B cell (primary cell): ENCODE measurements around the gene RPTOR. TPM values are rescaled to one million over a fixed set of nuclear protein-coding genes. Genes with fewer than 3 reads are reported as not detected.

ENCODE experiments used
- ATAC-seq: fragments of 200-7000 bp; cut with Tn5 transposase; one replicate; pipeline ENCODE4 v1.10.0; 2021; ENCODE audit warnings: low read depth, mild to moderate bottlenecking, moderate number of reproducible peaks, moderate library complexity
- CTCF ChIA-PET: fragments of 350-600 bp; sonication (Branson Sonifier 250); formaldehyde crosslinking; loops from one replicate; lab custom pipeline; 2021; ENCODE audit warnings: antibody characterized with exemption, inconsistent platforms; lab: Charles Lee
- POLR2A ChIA-PET: fragments of 350-600 bp; sonication (Branson Sonifier 250); formaldehyde crosslinking; loops from one replicate; lab custom pipeline; 2021; ENCODE audit warnings: antibody characterized with exemption; lab: Charles Lee
- DNase-seq: peaks from one replicate; pipeline ENCODE4 v3.0.0; 2013
- H2AFZ ChIP-seq: 2 replicates; pipeline ENCODE4 v1.6.1; 2012; ENCODE audit warnings: mild to moderate bottlenecking, low read depth, low read length; ENCODE audit not compliant: insufficient read depth, poor library complexity, severe bottlenecking
- H3K27ac ChIP-seq, 2 donors: 1 replicate in 1 of 2; 2 replicates in 1 of 2; pipeline ENCODE4 v1.5.1; 2012 to 2013; ENCODE audit warnings: low read length in 2 of 2, mild to moderate bottlenecking in 2 of 2, moderate library complexity in 1 of 2
- H3K27me3 ChIP-seq, 4 experiments: fragments of 200-600 bp in 1 of 4; sonication (generic) in 1 of 4; replicated peaks in 1 of 4; 1 replicate in 2 of 4; 2 replicates in 2 of 4; pipeline versions ENCODE4 v1.6.1 to v1.7.0; 2013 to 2016; ENCODE audit warnings: low read length in 3 of 4, mild to moderate bottlenecking in 2 of 4, mixed read lengths in 1 of 4, moderate library complexity in 1 of 4; ENCODE audit not compliant: insufficient read depth in 4 of 4, control insufficient read depth in 3 of 4; ENCODE audit errors: control extremely low read depth in 1 of 4
- H3K36me3 ChIP-seq, 2 experiments: replicated peaks in 1 of 2; 1 replicate in 1 of 2; 2 replicates in 1 of 2; pipeline versions ENCODE4 v1.6.1 to v1.7.1; 2013; ENCODE audit warnings: low read length in 1 of 2; ENCODE audit not compliant: insufficient read depth in 2 of 2, control insufficient read depth in 1 of 2; ENCODE audit errors: control extremely low read depth in 1 of 2, extremely low read depth in 1 of 2
- H3K4me1 ChIP-seq, 2 donors: fragments of 200-600 bp in 1 of 2; sonication (generic) in 1 of 2; 1 replicate in 1 of 2; 2 replicates in 1 of 2; pipeline versions ENCODE4 v1.5.1 to v1.6.1; 2013 to 2017; ENCODE audit warnings: low read length in 2 of 2; ENCODE audit not compliant: control insufficient read depth in 2 of 2, insufficient read depth in 2 of 2
- H3K4me2 ChIP-seq: replicated peaks from 2 replicates; pipeline ENCODE3; 2012; ENCODE audit warnings: mild to moderate bottlenecking, low read depth, low read length; ENCODE audit not compliant: poor library complexity, severe bottlenecking
- H3K4me3 ChIP-seq, 5 experiments: fragments of 200-600 bp in 1 of 5; sonication (generic) in 1 of 5; 1 replicate in 3 of 5; 2 replicates in 2 of 5; pipeline versions ENCODE4 v1.5.1 to v1.7.0; 2011 to 2016; ENCODE audit warnings: low read length in 4 of 5, mild to moderate bottlenecking in 4 of 5, low read depth in 2 of 5, control low read depth in 1 of 5, moderate library complexity in 1 of 5; ENCODE audit not compliant: insufficient read depth in 1 of 5; ENCODE audit errors: control extremely low read depth in 1 of 5, extremely low read depth in 1 of 5
- H3K79me2 ChIP-seq: fragments of 200-600 bp; sonication (generic); one replicate; pipeline ENCODE4 v1.6.0; 2016; ENCODE audit warnings: low read length; ENCODE audit not compliant: control insufficient read depth, insufficient read depth
- H3K9ac ChIP-seq: fragments of 200-600 bp; sonication (generic); 2 replicates; pipeline ENCODE4 v1.6.1; 2017; ENCODE audit warnings: mild to moderate bottlenecking, low read length, moderate library complexity
- H3K9me3 ChIP-seq, 3 donors: one replicate each; pipeline versions ENCODE4 v1.6.1 to v1.7.1; 2013; ENCODE audit warnings: low read length in 2 of 3; ENCODE audit not compliant: control insufficient read depth in 2 of 3, insufficient read depth in 1 of 3; ENCODE audit errors: control extremely low read depth in 1 of 3
- H4K20me1 ChIP-seq: 2 replicates; pipeline ENCODE4 v1.6.0; 2012; ENCODE audit warnings: mild to moderate bottlenecking, low read length; ENCODE audit not compliant: insufficient read depth, control insufficient read depth, poor library complexity, severe bottlenecking
- H3K27ac Mint-ChIP-seq: one replicate; pipeline ENCODE4 v1.8.0; 2021; ENCODE audit warnings: mixed read lengths
- H3K27me3 Mint-ChIP-seq: one replicate; pipeline ENCODE4 v1.8.0; 2021; ENCODE audit warnings: mixed read lengths
- H3K4me1 Mint-ChIP-seq: one replicate; pipeline ENCODE4 v1.8.0; 2021; ENCODE audit warnings: mixed read lengths
- H3K4me3 Mint-ChIP-seq: one replicate; pipeline ENCODE4 v1.8.0; 2021; ENCODE audit warnings: mixed read lengths
- H3K9me3 Mint-ChIP-seq: one replicate; pipeline ENCODE4 v1.8.0; 2022; ENCODE audit warnings: mixed read lengths; ENCODE audit not compliant: insufficient read depth
- EZH2 ChIP-seq: IDR thresholded peaks from 2 replicates; pipeline ENCODE4 v1.6.1; 2012; ENCODE audit warnings: borderline replicate concordance, low read depth, mild to moderate bottlenecking, moderate library complexity, low read length; ENCODE audit not compliant: insufficient read depth, poor library complexity, severe bottlenecking
- WGBS: methylation state at CpG from one replicate; pipeline ENCODE4 v1.1.5; 2013; ENCODE audit warnings: missing lambda C conversion rate; ENCODE audit not compliant: insufficient coverage; 5-methylcytosine and 5-hydroxymethylcytosine counted together
- intact Hi-C: fragments of 100-400 bp; cut with micrococcal nuclease; formaldehyde crosslinking; loops from one replicate; pipeline ENCODE4 v1.10.0; 2022
- polyA plus RNA-seq: library from polyadenylated mRNA; depleted of rRNA; stranded (reverse); fragments of >200 nt; gene quantifications from 2 replicates; pipeline ENCODE4 v1.2.3, GENCODE V29; 2012
- total RNA-seq, 2 donors: library from RNA; stranded (reverse); fragments of 120-200 nt in 1 of 2; gene quantifications; 1 replicate in 1 of 2; 2 replicates in 1 of 2; pipeline versions ENCODE4 v1.2.3 to v1.2.4, GENCODE V29; 2013 to 2022
- TF ChIP-seq, protein P1 (sequence below): fragments of 200-600 bp; IDR thresholded peaks from one replicate; pipeline ENCODE4 v1.8.0; 2022; ENCODE audit warnings: antibody characterized with exemption, mild to moderate bottlenecking

Gene RPTOR
- total and polyA plus RNA-seq, 2 donors (not counting 1 experiment from before 2014, with no cell fraction given) = 13.4 to 58.8 TPM

DNA sequence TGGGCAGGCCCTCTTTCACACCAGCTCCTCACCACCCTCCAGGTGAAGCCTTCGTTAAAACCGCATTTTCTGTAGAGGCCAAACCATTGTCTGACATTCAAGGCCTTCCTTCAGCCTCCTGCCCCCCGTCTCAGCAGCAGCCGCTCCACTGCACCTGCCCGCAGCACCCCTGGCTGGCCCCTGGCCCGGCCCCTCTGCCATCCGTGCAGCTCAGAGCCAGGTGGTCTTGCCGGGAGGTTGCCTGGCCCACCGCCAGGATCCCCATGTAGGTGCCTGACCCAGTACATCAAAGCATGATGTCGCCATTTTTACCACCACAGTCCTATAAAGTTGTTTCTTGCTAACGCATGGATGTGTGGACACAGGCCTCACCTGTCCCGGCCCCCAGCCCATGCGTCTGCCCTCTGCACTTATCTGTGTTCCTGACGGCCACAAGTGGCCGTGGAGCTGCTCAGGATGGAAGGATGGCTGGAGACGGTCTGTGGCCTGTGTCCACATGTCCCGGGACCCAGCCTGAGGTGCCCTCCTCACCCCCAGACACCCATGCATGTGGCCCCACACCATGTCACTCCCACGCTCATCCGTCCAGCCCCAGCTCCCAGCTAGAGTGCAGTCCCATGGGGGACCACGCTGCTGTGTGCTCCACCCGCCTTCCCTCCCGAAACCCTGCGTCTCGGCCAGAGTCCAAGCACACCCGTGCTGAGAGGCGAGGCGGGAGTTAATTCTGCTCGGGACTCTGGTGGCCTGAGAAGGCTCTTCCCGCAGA, 357.7 kb downstream of the RPTOR start:
- no peaks in the 10 kb centered on the region for H3K9me3 ChIP-seq
- Mint-ChIP-seq H3K4me1 (peaks cover 22% of the 10 kb centered on the region), H3K9me3 (no peaks in the 10 kb centered on the region), H3K27ac (peak overlapping the region; percentile 76), H3K27me3 (no peaks in the 10 kb centered on the region), H3K4me3 (peak overlapping the region; percentile 9)
- intact Hi-C loops = no loop called here
- 96% methylated on average over 29 of the region's 29 CpGs for WGBS
- ChIA-PET POLR2A (no interaction called here), CTCF (interaction anchor here (1.0 kb wide), 1 partner anchor 327 kb away, joined by 3 read pairs; no protein-coding TSS in a partner anchor)
- ATAC-seq (no peak), DNase-seq (no peak)
- no peaks in the 10 kb centered on the region for H3K27me3 ChIP-seq
- peak overlapping the region; percentile 51 for H3K4me2 ChIP-seq
- TF ChIP-seq, protein P1, sequence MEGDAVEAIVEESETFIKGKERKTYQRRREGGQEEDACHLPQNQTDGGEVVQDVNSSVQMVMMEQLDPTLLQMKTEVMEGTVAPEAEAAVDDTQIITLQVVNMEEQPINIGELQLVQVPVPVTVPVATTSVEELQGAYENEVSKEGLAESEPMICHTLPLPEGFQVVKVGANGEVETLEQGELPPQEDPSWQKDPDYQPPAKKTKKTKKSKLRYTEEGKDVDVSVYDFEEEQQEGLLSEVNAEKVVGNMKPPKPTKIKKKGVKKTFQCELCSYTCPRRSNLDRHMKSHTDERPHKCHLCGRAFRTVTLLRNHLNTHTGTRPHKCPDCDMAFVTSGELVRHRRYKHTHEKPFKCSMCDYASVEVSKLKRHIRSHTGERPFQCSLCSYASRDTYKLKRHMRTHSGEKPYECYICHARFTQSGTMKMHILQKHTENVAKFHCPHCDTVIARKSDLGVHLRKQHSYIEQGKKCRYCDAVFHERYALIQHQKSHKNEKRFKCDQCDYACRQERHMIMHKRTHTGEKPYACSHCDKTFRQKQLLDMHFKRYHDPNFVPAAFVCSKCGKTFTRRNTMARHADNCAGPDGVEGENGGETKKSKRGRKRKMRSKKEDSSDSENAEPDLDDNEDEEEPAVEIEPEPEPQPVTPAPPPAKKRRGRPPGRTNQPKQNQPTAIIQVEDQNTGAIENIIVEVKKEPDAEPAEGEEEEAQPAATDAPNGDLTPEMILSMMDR = no peak
- no peak for TF ChIP-seq EZH2
- H2AFZ ChIP-seq = no peak overlapping the region
- no peaks in the 10 kb centered on the region for H3K79me2 ChIP-seq
- H3K9ac ChIP-seq = no peak overlapping the region
- H3K27ac ChIP-seq = peak overlapping the region in 1 of 2 donors; percentile 91
- H3K4me3 ChIP-seq = no peak overlapping the region
- no peaks in the 10 kb centered on the region for H4K20me1 ChIP-seq
- peaks cover 0 to 18% of the 10 kb centered on the region in 2 experiments for H3K36me3 ChIP-seq
- peaks cover 29 to 30% of the 10 kb centered on the region in 2 donors for H3K4me1 ChIP-seq

DNA sequence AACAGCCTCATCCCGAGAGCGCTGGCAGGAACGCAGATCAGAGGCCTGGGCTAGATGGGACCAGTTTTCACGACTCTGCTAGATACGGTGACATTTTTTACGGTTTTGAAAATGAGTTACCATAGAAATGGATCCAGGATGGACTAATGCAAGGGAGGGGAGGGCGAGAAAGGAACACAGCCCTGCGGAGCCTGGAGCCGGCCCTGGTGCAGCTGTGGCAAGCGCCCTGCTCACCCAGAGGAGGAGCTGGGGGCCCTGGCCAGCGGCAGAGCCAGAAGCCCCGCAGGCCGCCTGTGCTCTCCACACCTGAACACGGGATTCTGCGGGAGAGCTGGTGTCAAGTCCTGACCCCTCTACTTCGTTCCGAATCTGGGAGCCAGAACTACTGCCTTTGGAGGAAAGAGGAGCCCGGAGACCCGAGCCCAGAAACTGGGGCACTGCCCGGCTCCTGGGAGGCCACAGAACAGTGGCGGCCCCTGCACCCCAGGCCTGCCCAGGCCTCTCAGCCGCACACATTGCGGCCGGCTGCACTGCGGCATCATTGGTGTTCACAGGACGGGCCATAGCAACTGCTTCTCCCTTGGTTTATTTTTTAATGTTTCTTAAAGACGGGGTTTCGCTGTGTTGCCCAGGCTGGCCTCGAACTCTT, 358.4 kb downstream of the RPTOR start:
- Mint-ChIP-seq H3K4me1 (peaks cover 22% of the 10 kb centered on the region), H3K4me3 (no peak overlapping the region), H3K9me3 (no peaks in the 10 kb centered on the region), H3K27me3 (no peaks in the 10 kb centered on the region), H3K27ac (no peak overlapping the region)
- TF ChIP-seq, protein P1 = no peak
- no peak for TF ChIP-seq EZH2
- Histone ChIP-seq H2AFZ (no peak overlapping the region), H3K4me3 (no peak overlapping the region), H3K4me2 (no peak overlapping the region), H3K27me3 (no peaks in the 10 kb centered on the region), H3K79me2 (peaks cover 4% of the 10 kb centered on the region), H4K20me1 (no peaks in the 10 kb centered on the region), H3K9me3 (no peaks in the 10 kb centered on the region), H3K36me3 (peaks cover 0 to 25% of the 10 kb centered on the region in 2 experiments), H3K9ac (no peak overlapping the region), H3K27ac (no peak overlapping the region), H3K4me1 (peaks cover 29 to 30% of the 10 kb centered on the region in 2 donors)
- DNase-seq = no peak
- 98% methylated on average over 29 of the region's 29 CpGs for WGBS
- intact Hi-C loops = no loop called here
- no peak for ATAC-seq
- CTCF ChIA-PET = no interaction called here
- POLR2A ChIA-PET = no interaction called here
